Activated CD4-positive, alpha-beta T cell treated with anti-CD3 and anti-CD28 coated beads for 1 hour (primary cell): ENCODE measurements around the gene KCNQ2.

Experiments
- DNase-seq: peaks from one replicate; pipeline ENCODE4 v3.0.0-alpha.2; 2020

KCNQ2 gene

GRCh38 chr20:63432577-63433325 lies 39.7 kb downstream of the KCNQ2 start:
- no peak for DNase-seq

DNA sequence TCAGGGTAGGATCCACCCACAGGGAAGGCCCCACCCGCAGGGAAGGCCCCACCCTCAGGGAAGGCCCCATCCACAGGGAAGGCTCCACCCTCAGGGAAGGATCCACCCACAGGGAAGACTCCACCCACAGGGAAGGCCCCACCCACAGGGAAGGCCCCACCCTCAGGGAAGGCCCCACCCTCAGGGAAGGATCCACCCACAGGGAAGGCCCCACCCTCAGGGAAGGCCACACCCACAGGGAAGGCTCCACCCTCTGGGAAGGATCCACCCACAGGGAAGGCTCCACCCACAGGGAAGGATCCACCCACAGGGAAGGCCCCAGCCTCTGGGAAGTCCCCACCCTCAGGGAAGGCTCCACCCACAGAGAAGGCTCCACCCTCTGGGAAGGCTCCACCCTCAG lies 40.5 kb downstream of the KCNQ2 start:
- DNase-seq = no peak

- no peak for DNase-seq
These were observed 41.6 kb downstream of the KCNQ2 start for GRCh38 chr20:63430891-63431290.

DNA sequence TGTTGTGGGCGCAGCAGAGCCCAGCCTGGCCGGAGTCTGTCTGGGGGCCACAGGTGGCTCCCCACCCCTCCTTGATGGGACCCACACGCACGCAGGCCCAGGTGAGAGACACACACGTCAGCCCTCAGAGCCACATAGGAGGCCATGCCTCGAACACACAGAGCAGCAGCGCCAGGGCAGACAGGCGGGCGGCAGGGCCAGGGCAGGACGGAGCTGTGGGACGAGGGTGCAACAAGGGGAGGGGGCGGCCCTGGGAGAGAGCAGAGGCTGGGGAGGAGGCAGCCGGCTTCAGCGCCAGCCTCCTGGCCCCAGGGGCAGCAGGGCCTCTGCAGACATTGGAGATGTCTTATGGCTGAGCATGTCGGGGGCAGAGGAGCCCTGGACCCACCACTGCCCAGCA lies 42.5 kb downstream of the KCNQ2 start:
- no peak for DNase-seq

- no peak for DNase-seq
These were observed 43.4 kb downstream of the KCNQ2 start for GRCh38 chr20:63428906-63429575.

GRCh38 chr20:63427724-63428330 lies 44.6 kb downstream of the KCNQ2 start:
- DNase-seq = no peak

DNA sequence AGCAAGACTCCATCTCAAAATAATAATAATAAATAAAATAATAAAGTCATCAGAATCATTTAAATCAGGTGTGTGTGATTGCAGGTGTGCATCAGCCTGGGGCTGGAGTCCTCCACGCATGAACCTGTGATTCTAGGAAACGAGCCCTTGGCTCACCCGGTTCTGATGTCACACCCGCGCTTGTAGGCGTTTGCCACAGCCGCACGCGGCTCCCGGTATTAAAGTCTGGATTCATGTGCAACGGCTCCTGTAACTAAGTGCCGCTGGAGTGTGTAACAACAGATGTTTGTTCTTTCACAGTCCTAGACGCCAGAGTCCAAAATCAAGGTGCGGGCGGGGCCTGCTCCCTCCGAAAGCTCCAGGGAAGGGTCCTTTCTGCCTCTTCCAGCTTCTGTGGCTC lies 45.2 kb downstream of the KCNQ2 start:
- no peak for DNase-seq

DNA sequence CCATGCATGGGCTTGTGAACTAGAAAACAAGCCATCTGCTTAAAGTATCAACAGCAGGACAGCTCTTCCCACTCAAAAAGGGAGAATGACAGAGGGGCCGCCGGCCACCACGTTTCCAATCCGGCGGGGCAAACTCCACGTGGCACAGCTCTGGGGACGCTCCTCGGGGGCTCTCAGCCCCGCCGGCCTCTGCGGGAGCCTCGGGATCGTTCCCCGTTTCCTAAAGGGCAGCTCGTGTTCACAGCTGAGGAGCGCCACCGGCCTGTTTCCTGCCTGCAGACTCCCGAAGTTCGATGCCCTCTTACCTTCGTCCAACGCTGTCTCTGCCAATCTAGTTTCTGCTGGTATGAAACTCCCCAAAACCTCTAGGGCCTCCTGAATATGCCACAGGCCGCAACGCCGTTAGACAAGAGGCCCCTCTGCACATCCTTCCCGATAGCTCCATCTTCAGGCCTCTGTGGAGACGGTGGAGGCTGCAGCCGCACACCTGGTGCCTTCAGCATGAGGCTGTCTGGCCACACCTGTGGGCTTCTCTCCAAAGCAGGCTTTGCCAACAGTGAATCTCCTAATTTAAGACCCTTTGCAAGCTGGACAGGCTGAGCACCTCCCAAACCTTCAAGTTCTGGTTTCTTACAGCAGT lies 46.5 kb downstream of the KCNQ2 start:
- DNase-seq = no peak

DNA sequence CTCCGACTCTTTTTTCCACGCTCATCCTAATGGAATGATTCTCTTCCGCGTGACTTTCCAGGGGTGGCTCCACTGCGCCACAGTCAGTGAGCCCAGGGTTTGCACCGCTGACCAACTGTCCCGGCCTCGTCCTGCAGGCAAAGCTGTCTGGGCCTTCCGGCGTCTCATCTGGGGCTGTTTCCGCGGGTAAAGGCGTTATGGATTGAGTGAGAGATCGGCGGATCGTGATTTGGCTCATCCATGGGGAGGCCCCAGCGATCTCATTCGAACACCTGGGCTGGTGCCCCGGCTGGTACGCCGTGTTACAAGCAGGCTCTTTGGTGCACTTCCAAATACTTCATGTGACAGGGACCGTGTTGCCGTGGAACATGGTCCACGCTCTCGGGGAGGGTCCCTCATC lies 47.8 kb downstream of the KCNQ2 start:
- no peak for DNase-seq

- no peak for DNase-seq
These were observed 48.7 kb downstream of the KCNQ2 start for GRCh38 chr20:63423751-63424150.

- no peak for DNase-seq
These were observed 49.8 kb downstream of the KCNQ2 start for GRCh38 chr20:63422653-63423052.

GRCh38 chr20:63421913-63422312 lies 50.5 kb downstream of the KCNQ2 start:
- DNase-seq = no peak

GRCh38 chr20:63421094-63421692 lies 51.3 kb downstream of the KCNQ2 start:
- DNase-seq = no peak

DNA sequence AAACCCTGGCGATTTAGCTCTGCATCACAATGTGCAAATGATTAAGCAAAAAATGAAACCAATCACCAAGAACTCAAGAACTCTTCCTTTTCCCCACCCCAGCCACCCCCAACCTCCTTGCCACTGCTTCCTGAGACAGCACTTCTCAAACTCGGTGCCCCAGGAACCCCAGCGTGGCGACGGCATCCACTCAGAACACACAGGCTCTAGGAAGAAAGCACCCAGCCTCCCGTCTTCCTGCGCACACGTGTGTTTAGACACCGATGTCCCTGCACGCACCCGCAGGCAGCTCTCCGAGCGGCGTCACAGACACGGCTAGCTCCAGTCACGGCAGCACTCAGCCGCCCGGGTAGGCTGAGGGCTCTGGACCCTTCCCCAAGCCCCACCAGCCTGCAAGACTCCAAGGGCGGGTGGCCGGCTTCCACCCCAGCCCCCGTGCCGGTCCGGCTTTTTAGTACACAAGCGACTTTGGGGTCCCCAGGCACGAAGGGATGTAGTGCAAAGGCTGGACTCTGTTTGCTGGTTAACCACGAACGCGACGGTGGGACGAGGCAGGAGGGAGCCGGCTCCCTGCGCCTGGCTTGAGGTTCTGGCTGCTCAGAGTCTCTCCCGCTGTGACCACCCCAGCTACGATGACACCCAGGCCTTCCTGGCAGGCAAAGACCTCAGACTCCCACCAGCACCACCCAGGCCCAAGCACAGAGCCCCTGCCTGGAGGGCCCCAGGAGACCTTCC lies 51.9 kb downstream of the KCNQ2 start:
- no peak for DNase-seq

GRCh38 chr20:63419299-63419698 lies 53.2 kb downstream of the KCNQ2 start:
- DNase-seq = no peak

- DNase-seq = no peak
These were observed 53.8 kb downstream of the KCNQ2 start for GRCh38 chr20:63418617-63419016.

- DNase-seq = no peak
These were observed 54.7 kb downstream of the KCNQ2 start for GRCh38 chr20:63417738-63418120.

DNA sequence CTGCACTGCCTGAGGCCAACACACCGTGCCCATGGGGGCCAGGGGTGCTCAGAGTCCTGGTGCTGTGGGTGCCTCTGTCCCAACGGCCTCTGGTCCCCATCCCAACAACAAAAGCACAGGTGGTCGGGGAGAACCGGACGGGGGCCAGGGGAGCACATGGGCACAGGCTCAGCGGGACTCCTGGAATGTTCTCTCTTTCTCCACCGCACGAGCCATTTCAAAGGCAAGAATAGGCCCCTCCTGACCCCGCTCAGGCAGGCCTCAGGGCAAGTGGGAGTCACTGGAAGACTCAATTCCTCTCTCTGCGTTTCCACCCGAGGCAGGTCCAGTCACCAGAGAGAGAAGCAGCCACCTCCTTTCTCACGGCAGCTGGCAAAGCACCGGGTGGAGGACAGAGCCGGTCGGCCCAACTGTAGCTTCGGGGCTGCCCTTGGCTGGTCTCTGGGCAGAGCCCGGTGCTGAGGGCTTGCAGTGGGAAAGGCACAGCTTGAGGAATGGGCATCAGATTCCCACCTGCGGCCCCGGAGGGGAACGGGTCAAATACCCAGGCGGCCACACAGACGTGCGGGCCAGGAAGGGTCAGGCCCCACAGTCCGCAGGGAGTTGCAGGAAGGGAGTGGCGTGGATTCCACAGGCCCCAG lies 55.2 kb downstream of the KCNQ2 start:
- DNase-seq = no peak

DNA sequence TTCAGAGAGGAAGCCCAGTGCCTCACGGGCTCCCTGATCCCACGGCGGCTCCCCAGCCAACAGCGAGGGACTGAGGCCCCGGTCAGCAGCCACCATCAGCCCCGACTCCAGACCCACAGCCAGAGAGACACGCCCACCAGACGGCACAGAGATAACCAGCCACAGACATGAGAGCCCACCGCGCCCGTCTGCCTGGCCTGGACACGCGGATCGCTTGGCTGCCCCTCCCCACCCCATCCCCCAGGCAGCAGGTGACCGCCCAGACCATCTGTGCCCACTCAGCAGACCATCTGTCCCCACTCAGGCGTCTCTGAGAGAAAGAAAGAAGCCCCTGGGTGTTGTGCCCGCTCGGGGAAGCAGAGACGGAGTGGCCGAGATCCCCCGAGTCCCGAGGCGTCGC lies 55.8 kb downstream of the KCNQ2 start:
- no peak for DNase-seq

- DNase-seq = no peak
These were observed 56.6 kb downstream of the KCNQ2 start for GRCh38 chr20:63415647-63416391.

GRCh38 chr20:63414720-63415430 lies 57.6 kb downstream of the KCNQ2 start:
- no peak for DNase-seq
